ENCODE results near the gene BGLAP. TPM values are rescaled to one million over a fixed set of nuclear protein-coding genes. Genes with fewer than 3 reads are reported as not detected.

The BGLAP gene
- total RNA-seq, 1 donor from 2014 or later, result 5.8 TPM

DNA sequence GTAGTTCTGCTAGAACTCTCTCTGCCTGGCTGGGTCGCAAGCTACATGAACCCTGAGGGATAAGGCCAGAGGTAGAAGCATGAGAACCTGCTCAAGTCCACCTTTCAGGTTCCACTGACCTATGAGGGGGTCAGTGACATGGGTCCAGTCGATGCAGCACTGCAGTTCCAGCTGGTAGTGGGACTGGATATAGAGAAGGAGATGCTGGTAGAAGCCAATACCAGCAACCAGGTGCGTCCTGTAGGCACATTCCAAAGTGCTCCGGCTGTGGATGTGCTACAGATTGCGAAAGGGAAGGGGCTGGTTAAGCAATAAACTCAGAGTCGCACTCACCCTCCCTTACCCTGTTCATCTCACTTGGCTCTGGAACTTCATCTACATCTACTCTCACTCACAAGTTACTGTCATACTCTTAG lies 35.0 kb downstream of the BGLAP start:
- no peak overlapping the region for H3K4me3 Mint-ChIP-seq (ENCODE audit: low read depth)
- TF ChIP-seq, protein P1, sequence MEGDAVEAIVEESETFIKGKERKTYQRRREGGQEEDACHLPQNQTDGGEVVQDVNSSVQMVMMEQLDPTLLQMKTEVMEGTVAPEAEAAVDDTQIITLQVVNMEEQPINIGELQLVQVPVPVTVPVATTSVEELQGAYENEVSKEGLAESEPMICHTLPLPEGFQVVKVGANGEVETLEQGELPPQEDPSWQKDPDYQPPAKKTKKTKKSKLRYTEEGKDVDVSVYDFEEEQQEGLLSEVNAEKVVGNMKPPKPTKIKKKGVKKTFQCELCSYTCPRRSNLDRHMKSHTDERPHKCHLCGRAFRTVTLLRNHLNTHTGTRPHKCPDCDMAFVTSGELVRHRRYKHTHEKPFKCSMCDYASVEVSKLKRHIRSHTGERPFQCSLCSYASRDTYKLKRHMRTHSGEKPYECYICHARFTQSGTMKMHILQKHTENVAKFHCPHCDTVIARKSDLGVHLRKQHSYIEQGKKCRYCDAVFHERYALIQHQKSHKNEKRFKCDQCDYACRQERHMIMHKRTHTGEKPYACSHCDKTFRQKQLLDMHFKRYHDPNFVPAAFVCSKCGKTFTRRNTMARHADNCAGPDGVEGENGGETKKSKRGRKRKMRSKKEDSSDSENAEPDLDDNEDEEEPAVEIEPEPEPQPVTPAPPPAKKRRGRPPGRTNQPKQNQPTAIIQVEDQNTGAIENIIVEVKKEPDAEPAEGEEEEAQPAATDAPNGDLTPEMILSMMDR (IDR thresholded peaks at IDR 0.05; ENCODE audit: unreplicated experiment), result no peak
- H3K27ac Mint-ChIP-seq, result no peak overlapping the region
- no peaks in the 10 kb centered on the region for H3K9me3 Mint-ChIP-seq (ENCODE audit: low read depth)
- no peak for DNase-seq (ENCODE audit: low spot score, unreplicated experiment)
- peaks cover 33% of the 10 kb centered on the region for H3K36me3 Mint-ChIP-seq (ENCODE audit: insufficient read depth)
- no peaks in the 10 kb centered on the region for H3K27me3 Mint-ChIP-seq
- peaks cover 8% of the 10 kb centered on the region for H3K4me1 Mint-ChIP-seq (ENCODE audit: low read depth)

DNA sequence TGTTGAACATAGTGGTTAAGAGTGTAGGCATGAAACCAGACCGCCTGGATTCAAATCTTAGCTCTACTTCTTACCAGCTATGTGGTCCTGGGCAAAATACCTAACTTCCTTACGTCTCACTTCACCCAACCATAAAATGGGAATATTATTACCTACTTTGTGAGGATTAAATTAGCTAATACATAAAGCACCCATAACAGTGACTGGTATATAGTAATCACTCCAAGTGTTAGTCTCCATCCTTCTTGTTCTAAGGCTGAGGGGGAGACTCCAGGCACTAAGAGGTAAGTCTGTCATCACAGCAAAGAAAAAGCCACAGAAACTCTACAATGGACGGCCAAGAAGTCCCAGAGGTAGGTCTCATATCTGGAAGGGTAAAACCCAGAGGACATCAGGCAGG lies 37.9 kb downstream of the BGLAP start:
- TF ChIP-seq, protein P1 (IDR thresholded peaks at IDR 0.05; ENCODE audit: unreplicated experiment), result no peak
- Mint-ChIP-seq H3K27ac (no peak overlapping the region), H3K36me3 (ENCODE audit: insufficient read depth) (peaks cover 15% of the 10 kb centered on the region), H3K4me3 (ENCODE audit: low read depth) (peak overlapping the region; percentile 1), H3K27me3 (no peaks in the 10 kb centered on the region), H3K9me3 (ENCODE audit: low read depth) (no peaks in the 10 kb centered on the region), H3K4me1 (ENCODE audit: low read depth) (peaks cover 28% of the 10 kb centered on the region)
- DNase-seq (ENCODE audit: low spot score, unreplicated experiment), result no peak

DNA sequence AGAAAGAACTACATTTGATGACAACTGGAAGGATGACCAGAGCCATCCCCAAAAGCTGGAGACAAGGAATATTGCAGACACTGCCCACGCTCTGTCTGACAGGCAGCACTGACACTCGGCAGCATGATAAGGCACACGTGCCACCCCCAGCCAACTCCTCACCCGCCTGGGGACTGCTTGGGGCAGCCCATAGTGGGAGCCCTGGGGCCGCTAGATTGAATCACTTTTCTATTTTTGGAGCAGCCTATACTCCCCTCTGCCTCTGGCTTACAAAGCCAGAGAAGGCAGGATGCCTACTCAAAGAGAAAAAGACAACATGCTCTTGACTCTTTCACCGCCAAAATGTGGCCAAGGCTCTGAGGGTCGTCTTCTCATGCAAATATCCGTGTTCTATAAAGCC lies 39.3 kb downstream of the BGLAP start:
- Mint-ChIP-seq H3K36me3 (ENCODE audit: insufficient read depth) (peaks cover 9% of the 10 kb centered on the region), H3K27me3 (no peaks in the 10 kb centered on the region), H3K4me1 (ENCODE audit: low read depth) (peaks cover 28% of the 10 kb centered on the region), H3K9me3 (ENCODE audit: low read depth) (no peaks in the 10 kb centered on the region), H3K27ac (peak overlapping the region; percentile 96), H3K4me3 (ENCODE audit: low read depth) (peak overlapping the region; percentile 88)
- TF ChIP-seq, protein P1 (IDR thresholded peaks at IDR 0.05; ENCODE audit: unreplicated experiment), result no peak
- DNase-seq (ENCODE audit: low spot score, unreplicated experiment), result no peak

DNA sequence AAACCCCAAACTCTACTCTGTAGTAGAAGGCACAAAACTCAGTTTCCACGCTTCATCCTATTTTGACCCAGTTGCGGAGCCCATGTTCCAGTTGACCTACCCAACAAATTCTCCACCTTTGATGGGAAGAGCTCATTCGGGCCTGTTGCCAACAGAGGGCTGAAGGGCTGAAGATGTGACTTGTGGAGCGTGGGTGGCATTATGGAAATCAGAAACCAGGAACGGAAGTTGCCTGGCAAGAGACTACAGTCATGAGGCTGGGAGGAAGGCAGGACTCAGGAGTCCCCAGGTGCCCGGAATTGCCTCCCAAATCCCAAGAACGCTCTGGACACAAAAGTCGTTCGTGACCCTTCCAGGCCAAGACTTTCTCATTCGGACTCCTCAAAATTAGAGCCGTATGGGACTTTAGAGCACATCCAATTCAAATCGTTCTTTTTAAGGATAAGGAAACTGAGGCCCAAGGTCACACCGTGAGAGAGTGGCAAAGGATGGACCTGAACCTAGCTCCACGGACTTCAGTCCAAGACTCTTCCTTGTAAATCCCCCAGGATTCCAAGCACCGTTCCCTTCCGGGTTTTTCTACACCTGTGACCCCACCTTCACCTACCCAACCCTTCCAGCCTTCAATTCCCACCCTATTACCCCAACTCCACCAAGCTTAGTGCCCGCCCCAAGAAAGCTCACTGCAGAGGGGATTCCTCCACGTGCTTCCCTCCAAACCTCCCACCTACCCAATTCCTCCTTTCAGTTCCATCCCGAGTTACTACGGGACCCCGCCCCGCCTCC lies 39.9 kb downstream of the BGLAP start:
- no peak for DNase-seq (ENCODE audit: low spot score, unreplicated experiment)
- peaks cover 5% of the 10 kb centered on the region for H3K36me3 Mint-ChIP-seq (ENCODE audit: insufficient read depth)

DNA sequence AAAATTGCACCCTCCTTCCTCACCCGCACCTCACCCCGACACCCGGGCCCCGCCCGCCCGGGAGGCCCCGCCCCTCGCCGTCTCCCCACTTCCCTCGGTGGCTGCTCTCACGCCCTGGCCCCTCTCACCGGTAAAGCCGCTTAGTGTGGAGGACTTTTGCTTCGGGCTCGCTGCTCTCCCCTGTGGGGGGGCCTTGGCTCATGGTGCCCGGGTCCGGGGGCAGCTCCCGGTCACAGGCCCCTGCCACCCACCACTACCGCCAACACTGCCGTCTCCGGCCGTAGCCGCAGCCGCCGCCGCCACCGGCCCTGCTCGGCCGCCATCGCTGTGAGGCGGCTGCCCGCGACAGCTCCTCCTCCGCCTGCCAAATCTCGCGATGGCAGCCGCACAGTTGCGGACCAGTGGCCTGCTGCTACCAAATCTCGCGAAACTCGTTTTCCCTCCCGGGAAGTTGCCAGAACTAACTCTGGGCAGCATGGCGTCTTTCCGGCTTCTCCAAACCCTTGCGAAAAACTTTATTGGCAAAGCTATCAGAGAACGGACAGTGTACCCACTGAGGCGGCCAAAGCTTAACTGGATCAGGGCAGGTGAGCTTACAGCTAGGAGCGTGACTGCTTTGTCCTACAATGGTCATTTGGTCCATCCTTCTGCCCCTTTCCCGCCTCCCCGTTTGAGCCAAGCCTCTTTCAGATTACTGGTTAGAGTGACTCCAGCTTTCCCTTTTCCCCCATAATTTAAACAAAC lies 40.7 kb downstream of the BGLAP start, which contains the start of gene SMG5:
TSS of gene SMG5 (minus strand) at position 347 of the 744 bp plus-strand sequence. CDS start at position 202, 145 bp downstream.
- no peaks in the 10 kb centered on the region for H3K27me3 Mint-ChIP-seq
- H3K36me3 Mint-ChIP-seq (ENCODE audit: insufficient read depth), result peaks cover 5% of the 10 kb centered on the region
- TF ChIP-seq, protein P1 (IDR thresholded peaks at IDR 0.05; ENCODE audit: unreplicated experiment), result no peak
- H3K4me3 Mint-ChIP-seq (ENCODE audit: low read depth), result peak within 1 kb of the TSS; percentile 88
- H3K9me3 Mint-ChIP-seq (ENCODE audit: low read depth), result no peaks in the 10 kb centered on the region
- peak; percentile 93 for DNase-seq (ENCODE audit: low spot score, unreplicated experiment)
- H3K4me1 Mint-ChIP-seq (ENCODE audit: low read depth), result peaks cover 28% of the 10 kb centered on the region
- H3K27ac Mint-ChIP-seq, result peak within 1 kb of the TSS; percentile 96

More for the DNA sequence above, 39.9 kb downstream of the BGLAP start:
- H3K27ac Mint-ChIP-seq, result peak overlapping the region; percentile 96
- H3K9me3 Mint-ChIP-seq (ENCODE audit: low read depth), result no peaks in the 10 kb centered on the region
- H3K27me3 Mint-ChIP-seq, result no peaks in the 10 kb centered on the region
- peaks cover 28% of the 10 kb centered on the region for H3K4me1 Mint-ChIP-seq (ENCODE audit: low read depth)
- TF ChIP-seq, protein P1 (IDR thresholded peaks at IDR 0.05; ENCODE audit: unreplicated experiment), result no peak
- peak overlapping the region; percentile 88 for H3K4me3 Mint-ChIP-seq (ENCODE audit: low read depth)
